Measurements from ENCODE around the gene DNAH9. TPM values are rescaled to one million over a fixed set of nuclear protein-coding genes. Genes with fewer than 3 reads are reported as not detected.

DNAH9 gene
- polyA plus RNA-seq, 10 donors: 0.44 to 1.1 (median 0.76) TPM

DNA sequence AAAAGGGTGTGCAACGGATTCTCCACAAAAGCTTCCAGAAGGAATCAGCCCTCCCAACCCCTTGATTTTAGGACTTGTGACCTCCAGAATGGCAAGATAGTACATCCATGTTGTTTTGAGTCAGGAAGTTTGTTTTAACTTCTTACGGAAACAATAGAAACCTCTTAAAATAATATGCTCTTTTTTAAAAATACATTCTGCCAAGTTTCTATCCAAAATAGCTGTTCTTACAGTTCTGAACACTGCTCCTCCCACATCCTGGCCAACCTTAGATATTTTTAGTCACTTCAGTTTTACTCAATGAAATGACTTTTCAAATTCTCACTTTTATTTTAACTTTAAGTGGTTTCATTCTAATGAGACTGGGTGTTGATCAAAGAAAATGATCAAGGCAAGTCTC, 242.6 kb downstream of the DNAH9 start:
- peak in 1 of 3 donors; percentile 43 for DNase-seq

DNA sequence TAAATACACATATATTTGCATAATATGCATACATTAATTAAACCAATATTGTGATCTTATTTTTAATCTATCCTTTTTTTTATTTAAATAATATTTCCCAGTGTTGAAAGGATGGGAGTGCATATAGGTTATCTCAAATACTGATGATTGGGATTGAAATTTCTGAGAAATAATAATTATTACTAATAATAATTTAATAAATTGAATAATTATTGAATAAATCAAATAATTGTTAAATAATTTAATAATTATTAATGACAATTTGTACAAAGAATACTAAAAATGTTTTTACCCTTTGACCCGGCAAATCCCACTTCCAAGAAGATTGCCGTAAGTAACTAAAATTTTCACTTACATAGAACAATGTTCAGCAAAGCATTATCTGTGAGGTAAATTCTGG, 250.1 kb downstream of the DNAH9 start:
- no peak for DNase-seq

DNA sequence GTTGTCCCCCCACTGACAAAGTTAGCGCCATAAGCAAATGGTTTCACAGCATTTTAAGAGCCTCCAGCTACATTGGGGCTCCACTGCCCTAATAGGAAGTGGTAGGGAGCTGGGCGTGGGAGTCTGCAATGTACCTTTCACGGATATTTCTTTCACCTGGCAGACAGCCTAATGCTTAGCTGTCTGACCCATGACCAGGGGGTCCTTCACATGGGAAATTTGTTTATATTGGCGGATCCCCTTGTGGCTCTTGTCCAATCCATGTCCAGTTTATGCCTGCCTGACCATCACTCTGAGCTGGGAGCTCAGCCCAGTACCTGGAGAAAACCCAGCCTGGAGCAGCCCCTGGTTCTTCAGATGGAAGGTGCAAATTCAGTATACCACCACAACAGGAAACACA, 254.0 kb downstream of the DNAH9 start:
- DNase-seq: no peak

DNA sequence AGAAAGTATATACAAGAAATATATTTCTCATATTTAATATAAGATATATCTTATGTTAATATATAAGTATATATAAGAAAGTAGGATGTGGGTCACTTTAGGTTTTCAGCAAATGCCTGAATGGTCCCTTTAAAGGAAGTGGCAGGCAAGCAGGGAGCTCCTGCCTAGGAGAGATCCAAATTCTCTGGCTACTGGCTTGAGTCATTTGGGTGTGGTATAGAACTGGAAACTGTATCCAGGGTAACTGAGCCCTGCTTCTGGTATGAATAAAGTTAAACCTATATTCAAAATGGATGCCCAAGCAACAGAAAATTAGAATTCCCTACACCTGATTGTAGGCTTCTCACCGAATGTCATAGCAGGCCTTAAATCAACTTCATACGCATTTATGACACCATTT, 254.6 kb downstream of the DNAH9 start:
- DNase-seq: peak in 1 of 3 donors; percentile 6

DNA sequence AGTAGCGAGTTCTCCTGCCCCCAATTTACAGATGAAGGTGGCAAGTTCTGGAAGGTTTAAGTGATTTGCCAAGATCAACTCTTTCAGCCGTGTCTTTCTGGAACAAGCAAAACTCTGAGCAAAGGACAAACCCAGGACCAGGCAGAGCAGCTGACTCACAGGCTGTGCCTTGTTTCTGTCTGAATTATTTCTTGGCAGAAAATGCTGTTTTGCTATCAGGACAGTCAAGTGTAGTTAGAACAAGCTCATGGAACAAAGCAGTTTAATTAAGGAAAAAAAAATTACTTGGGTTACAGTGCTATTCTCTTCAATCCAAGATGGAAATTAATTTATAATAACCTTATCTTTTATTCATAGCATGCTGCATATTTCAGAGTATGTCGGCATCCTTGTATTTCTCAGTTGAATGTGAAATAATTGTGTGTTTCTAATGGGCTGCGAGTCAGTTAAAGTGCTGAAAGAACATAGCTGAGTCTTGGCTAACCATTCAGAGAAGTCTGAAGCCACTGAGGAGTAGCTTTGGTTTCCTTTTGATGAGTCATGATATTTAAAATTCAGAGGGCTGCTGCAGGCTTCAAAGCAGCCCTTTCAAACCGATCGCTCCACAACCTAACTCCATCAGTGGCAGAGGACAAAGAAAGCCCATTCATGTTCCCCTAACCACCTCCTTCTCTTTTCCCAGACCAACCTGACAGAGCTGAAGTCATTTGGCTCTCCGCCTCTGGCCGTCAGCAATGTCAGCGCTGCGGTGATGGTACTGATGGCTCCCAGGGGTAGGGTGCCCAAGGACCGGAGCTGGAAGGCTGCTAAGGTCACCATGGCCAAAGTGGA, 255.3 kb downstream of the DNAH9 start:
- no peak for DNase-seq

DNA sequence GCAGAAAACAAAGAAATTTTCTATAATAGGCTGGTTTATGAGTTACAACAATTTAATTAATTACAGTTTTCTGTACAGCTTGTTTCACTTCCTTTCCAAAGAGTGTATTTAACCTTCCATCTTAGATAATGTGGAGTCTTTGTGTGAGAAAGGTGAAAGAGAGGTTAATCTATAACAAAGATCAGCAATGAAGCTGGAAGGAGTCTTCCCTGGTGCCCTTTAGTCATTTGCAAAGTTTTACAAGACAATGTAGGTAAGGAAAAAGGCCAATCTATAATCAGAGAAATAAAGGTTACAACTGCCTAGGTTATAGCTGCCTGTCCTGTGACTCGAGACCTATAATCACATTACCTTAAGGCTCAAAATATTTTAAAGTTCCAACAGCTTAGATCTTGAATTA, 257.0 kb downstream of the DNAH9 start:
- DNase-seq: no peak

DNA sequence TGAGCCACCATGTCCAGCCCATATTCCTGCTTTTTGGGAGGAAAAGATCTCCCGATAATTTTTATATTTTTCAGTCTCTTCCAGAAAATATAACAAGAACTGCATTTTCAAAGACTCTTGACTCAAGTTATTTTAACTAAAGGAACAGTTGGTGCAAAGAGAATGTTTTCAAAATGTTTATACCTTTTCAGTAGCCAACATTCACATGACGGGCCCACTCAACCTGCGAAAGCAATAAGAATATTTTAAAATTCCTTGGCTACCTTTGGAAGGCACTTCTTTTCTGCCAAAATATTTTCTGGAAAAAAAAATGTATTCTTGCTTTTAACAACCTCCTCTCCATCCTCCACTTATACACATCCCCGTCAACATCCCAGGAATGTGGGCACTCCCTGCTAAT, 258.7 kb downstream of the DNAH9 start:
- no peak for DNase-seq

DNA sequence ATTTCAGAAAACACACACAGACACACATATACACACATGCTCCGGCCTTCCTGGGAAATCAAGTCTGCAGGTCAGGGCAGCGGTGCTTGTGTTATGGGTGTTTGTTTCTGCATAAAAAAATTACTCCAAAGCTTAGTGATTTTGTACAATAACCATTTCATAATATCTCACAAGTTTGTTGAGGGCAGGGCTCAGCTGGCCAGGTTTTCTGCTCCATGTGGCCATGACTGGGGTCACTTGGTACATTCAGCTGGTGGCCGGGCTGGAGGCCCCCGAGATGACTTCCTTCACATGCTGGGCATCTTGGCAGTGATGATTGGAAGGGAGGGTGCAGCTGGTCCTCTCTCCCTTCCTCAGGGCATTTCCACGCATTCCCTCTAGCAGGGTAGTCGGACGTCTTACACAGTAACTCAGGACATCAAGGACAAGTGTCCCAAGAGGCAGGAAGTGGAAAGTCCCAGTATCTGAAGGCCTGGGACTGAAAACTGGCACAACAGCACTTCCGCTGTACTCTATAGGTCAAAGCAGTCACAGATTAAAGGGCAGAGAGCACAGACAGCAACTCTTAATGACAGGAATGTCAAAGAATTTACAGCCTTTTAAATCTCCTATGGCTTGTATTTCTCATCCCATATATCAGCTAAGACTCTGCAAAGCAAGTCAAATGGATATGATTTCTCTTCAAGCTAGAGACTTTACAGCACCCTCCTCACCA, 271.6 kb downstream of the DNAH9 start:
- DNase-seq: no peak

DNA sequence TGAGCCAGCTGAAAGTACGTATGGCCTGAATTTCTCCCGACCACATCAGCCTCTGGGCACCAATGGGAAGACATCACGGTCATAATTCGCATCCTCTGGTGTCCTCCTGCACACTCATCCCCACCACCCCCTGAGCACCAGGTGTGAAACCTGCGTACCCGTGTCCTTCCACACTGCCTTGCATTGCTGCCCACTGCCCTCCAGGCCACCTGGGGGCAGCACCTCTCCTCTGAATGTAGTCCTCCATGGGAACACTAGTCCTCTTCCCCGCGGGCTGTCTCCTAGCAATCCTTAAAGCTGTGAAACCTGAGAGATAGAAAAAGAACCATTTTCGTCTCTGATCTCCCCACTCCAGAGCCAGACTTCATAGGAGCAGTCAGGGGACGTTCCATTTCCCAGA, 273.5 kb downstream of the DNAH9 start:
- DNase-seq: no peak

DNA sequence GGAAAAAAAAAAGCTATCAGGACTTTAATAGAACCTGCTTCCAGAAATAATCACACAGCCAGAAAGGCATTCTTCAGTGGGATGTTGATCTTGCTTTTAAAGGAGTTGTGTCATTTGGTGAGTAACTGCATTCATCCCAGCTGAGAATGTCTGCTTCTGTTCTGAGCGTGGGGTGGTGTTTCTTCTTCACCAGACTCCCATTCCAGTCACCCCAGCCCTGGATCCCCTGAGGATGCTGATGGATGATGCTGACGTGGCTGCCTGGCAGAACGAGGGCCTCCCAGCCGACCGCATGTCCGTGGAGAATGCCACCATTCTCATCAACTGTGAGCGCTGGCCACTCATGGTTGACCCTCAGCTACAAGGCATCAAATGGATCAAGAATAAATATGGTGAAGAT, 276.5 kb downstream of the DNAH9 start:
- DNase-seq: no peak

DNA sequence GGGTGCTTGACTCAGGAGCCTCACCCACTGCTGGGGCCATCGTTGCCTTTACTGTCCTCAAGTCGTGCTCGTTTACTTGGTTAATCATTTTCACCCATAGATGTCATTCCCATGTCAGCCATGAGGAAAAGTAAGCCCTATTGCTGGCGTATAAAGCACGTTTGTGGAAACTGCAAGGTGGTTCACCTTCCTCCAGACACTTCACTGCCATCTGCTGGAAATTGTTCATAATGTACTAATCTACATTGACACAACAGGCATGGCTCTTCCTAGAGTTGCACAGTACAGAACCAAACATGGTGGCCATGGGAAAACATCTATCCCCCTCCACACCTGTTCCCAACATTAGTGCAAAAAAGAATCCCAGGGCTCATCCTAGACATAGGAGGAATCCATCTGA, 282.4 kb downstream of the DNAH9 start:
- DNase-seq: peak in 2 of 3 donors; percentile 16 to 39

DNA sequence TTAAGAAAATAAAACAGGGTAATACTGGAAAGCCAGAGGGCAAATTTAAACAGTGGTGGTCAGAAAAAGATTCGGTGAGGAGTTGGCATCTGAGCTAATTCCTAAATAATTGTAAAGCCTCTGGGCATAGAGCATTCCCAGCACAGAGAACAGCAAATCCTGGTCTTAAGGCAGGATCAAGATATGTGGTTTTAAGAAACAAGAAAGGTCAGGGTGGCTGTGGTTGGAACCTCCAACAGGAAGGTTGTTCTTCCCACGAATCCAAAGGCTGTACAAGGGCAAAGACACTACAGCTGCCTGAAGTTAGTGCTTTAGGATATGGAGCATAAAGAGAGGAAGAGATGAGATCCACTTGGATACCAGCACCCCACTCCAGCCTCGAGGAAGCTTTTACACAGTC, 284.4 kb downstream of the DNAH9 start:
- no peak for DNase-seq

DNA sequence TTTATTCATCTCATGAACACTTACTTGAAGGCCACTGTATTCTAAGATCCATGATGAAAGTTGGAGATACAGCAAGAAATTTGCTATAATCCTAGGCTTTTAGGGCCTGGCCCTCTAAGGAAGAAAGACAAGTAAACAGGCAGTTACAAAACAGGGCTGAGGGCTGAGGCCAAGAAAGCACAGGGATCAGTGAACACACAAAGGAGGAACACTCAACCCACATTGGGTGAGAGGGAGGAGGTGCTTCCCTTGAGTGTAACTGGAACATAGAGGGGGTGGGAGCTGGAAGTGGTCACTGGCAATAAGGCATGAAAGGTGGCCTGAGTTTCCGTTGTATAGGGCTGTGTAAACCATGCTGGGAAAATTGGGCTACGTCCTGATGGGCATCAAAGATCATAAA, 286.8 kb downstream of the DNAH9 start:
- no peak for DNase-seq

DNA sequence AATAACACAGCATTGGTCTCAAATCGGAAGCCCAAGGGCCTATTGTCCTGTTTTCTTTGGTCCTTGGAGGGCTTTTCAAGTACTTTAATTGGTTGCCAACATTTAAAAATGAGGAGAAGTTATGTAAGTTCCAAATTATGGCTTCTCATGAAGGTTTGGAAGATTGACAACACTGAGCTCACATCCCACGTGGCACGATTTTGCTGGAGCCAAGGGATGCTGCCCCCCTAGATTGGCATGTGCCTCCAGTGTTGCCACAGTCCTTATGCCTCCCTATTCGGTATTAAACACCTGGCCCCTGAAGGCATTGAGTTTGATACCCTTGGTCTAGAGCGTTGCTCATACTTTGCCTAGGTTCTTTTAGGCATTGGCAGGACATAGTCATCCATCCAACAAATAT, 291.0 kb downstream of the DNAH9 start:
- no peak for DNase-seq

DNA sequence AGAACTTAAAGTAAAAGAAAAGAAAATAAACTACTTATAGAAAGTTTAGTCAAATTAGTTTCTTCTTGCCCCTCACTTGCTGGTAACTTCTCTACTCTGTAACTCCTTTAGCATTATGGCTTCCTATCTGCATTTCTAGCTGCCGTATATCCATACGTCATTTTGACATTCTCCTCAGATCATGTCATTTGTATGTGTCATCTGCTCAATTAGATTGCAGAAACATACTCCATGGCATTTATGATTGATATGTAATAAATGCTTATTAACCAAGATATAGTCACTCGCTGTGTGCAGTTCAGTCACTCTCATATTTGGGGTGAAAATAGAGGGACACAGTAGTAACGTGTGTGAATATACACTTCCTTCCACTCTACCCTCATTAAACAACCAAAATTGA, 295.6 kb downstream of the DNAH9 start:
- DNase-seq: no peak

DNA sequence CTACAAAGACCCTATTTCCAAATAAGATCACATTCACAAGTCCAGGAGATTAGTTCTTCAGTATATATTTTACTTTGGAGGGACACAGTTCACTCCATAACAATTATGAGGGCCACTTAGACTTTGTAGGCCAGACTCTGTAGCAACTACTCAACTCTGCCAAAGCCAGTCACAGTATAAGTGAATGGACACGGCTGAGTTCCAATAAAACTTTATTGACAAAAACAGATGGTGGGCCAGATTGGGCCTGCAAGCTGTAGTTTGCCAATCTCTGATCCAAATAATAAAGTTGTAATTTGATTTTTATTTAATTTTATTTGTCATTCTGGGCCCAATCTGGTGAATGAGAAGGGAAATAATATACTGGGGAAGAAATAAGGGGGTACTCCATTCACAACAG, 297.9 kb downstream of the DNAH9 start:
- DNase-seq: no peak

DNA sequence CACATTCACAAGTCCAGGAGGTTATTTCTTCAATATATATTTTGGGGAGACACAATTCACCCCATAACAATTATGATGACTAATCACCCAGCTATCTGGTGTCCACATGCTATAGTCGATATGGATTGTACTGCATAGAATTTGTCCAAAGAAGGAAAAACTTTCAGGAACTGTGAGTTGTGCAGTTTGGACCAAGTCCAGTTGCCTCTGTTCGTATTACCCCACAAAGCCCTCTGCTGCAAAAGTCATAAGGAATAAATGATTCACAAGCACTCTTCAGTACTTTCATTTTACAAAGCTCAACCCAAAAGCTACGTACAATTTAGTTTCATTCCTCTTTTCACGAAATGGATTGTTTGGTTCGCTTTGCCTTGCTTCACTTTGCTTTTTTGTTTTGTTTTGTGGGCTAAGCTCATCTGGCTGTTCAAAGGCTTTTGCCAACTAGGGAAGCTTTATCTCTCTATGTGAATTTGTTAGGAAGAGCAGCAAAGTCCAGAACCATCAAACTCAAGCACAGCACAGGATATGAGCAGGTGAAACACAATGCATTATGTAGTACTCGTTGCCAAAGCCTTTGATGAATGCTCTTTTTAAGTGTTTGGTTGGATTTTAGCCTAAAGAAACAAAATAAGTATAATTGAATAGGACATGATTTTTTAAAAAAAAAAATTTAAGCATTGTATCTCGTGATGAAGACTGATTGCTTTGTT, 300.4 kb downstream of the DNAH9 start:
- no peak for DNase-seq

DNA sequence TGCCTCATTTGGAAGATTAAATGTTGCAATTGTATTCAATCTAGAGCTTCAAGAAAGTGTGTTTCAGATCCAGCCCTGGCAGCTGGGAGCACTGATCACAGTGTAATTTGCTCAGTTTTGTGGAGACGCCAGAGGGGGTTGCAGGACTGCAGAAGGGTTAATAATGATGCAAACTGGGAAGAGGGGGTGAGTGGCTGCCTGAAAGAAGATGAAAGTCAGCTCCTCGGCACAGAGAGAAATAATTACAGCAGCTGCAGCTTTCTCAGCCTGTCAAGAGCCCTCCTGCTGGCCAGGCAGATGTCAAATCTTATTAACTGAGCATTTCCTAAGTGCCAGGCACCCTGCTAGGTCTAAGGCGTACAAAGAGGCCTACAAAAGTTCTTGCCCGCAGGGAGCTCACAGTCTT, 301.3 kb downstream of the DNAH9 start:
- peak; percentile 38 to 77 (median 47) for DNase-seq

DNA sequence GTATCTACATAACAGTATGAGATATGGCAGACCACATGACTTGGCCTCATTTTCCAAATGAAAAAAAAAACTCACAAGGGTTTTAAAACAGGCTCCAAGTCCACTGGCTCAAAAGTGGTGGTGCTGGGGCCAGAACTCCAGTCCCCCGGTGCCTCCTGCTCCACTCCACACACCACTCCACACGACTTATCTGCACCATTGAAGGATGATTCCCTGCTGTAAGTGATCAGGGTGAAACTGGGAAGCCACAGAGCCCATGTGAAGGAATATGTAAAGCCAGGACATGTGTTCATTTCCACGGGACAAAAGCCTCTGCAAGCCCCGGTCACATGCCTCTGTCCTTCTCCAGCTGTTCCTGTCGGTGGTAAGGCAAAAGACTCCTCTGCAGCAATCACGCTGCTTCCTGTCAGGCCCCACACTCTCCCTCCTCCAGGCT, 301.8 kb downstream of the DNAH9 start:
- peak; percentile 72 to 86 (median 75) for DNase-seq

DNA sequence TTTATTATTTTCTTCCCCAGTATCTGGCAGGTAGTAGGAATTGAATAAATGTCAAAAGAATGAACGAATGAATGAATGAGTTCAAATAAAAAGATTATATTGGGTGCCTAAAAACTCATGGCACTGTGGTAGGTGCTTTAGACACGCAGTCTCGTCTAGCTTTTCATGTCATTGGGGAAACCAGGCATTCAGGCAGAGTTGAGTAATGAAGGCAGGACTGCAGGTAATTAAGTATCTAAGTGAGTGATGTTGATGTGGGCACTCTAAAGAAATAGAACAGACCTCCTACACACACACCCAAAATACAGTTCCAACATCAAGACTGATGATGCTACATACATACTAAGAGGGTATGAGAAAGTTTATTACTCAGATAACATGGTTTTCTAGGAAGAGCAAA, 302.4 kb downstream of the DNAH9 start:
- no peak for DNase-seq

DNA sequence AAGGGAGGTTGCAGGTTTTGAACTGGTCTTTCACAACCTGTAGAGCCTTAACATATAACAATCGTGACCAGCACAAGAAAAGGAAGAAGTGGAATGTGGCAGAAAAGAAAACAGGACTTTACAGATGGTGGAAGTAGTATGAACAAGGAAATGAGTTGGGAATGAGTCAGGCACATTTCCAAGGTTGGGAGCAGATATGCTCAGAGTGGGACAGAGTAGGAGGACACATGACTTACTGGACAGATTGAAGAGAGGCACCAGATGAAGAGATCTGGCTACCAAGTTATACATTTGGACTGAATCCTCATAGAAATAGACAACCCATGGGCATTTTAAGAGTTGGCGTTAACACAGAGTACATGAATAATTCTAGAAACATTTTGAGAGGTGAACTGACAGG, 303.7 kb downstream of the DNAH9 start:
- DNase-seq: no peak

DNA sequence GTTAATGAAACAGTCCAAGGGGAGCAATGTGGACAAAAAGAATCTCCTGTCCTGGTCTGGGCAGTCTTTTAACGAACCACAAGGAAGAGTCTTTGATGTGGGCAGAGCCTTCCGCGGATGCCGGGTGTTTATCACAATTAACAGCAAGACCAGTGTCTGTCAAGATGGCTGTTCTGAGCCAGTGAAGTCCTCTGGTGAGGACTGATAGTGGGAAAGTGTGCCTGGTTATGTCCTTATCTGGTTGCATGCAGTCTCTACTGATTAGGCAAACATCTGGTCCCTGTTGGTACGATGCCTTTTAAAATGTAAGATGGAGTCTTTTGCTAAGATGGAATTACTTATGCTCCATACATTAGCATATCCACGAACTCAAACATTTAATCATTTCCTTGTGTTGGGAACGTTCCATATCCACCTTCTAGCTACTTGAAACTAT, 310.5 kb downstream of the DNAH9 start:
- DNase-seq: no peak

DNA sequence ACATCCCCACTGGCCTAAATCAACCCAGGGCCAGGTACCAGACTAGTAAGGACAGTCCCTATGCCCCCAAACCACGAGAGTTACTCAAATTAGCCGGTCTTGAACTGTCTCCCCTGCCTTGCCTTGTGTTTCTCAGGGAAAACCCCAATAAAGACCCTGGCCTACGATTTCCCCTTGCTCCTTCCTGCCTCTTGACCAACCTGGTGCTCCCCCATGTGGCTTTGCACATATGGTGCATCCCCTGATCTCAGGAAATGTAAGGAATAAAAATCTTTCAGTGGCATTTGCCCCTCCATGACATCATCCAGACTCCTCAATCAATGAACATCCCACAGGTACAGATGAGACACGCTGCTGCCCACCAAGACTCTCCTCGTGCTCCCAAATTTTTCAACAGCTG, 311.1 kb downstream of the DNAH9 start:
- DNase-seq: no peak

All from muscle of back (tissue), 11 donors.